HCT116 (cell line): ENCODE data around the gene PIMREG. TPM values are rescaled to one million over a fixed set of nuclear protein-coding genes. Genes with fewer than 3 reads are reported as not detected.

ENCODE experiments used
- ATAC-seq: fragments of 200-7000 bp; cut with Tn5 transposase; 2 replicates; pipeline ENCODE4 v1.9.1; 2020; ENCODE audit warnings: mild to moderate bottlenecking, moderate library complexity
- BruUV-seq: library from RNA; stranded (reverse); fragments of 400-500 nt; replicated peaks from 2 replicates; lab custom pipeline; 2021; lab: Mats Ljungman, UMichigan
- CTCF ChIA-PET: fragments of 300-600 bp; sonication (Branson Sonifier 250); formaldehyde crosslinking; loops from one replicate; lab custom pipeline; 2021; ENCODE audit warnings: antibody characterized with exemption; lab: Charles Lee
- POLR2A ChIA-PET: fragments of 300-600, 350-600 bp; sonication (Branson Sonifier 250); formaldehyde crosslinking; loops from one replicate; lab custom pipeline; 2021; ENCODE audit warnings: antibody characterized with exemption; lab: Charles Lee
- RAD21 ChIA-PET, 2 experiments: fragments of 300-600 bp; sonication (Branson Sonifier 250); formaldehyde crosslinking; loops; one replicate each; lab custom pipeline; 2023; ENCODE audit warnings: low total read pairs in 2 of 2; ENCODE audit not compliant: uncharacterized antibody in 2 of 2, unreplicated experiment in 2 of 2, low non-redundant PET in 1 of 2; lab: Charles Lee
- DNase-seq: peaks from one replicate; pipeline ENCODE4 v3.0.0-alpha.2; 2010; ENCODE audit warnings: low read depth, low spot score
- H2AFZ ChIP-seq: fragments of 200-600 bp; shearing (Covaris generic), sonication (generic); 2 replicates; pipeline ENCODE4 v1.6.1; 2017; ENCODE audit warnings: low read depth, mixed run types, mixed read lengths, antibody characterized with exemption, low read length; ENCODE audit not compliant: poor library complexity, severe bottlenecking
- H3K27ac ChIP-seq: 2 replicates; pipeline ENCODE4 v1.5.1; 2012; ENCODE audit warnings: low read depth, low read length
- H3K27me3 ChIP-seq: fragments of 200-600 bp; sonication (generic); 2 replicates; pipeline ENCODE4 v1.6.1; 2016; ENCODE audit warnings: mixed run types, low read length, mixed read lengths; ENCODE audit not compliant: insufficient read depth
- H3K36me3 ChIP-seq, 2 experiments: fragments of 200-500 bp in 1 of 2; fragments of 200-600 bp in 1 of 2; sonication (Bioruptor generic) in 1 of 2; sonication (generic) in 1 of 2; 2 replicates each; pipeline versions ENCODE4 v1.5.1 to v1.6.1; 2014 to 2016; ENCODE audit warnings: low read length in 2 of 2, inconsistent platforms in 1 of 2, mixed read lengths in 1 of 2, mixed run types in 1 of 2; ENCODE audit not compliant: insufficient read depth in 2 of 2, control insufficient read depth in 1 of 2
- H3K4me1 ChIP-seq, 2 experiments: fragments of 200-600 bp in 1 of 2; sonication (generic) in 1 of 2; 2 replicates each; pipeline versions ENCODE4 v1.5.1 to v1.6.1; 2012 to 2017; ENCODE audit warnings: low read length in 2 of 2, inconsistent platforms in 1 of 2, mild to moderate bottlenecking in 1 of 2, mixed read lengths in 1 of 2, mixed run types in 1 of 2, moderate library complexity in 1 of 2; ENCODE audit not compliant: insufficient read depth in 2 of 2, control insufficient read depth in 1 of 2
- H3K4me2 ChIP-seq: fragments of 200-600 bp; sonication (generic); 2 replicates; pipeline ENCODE4 v1.6.1; 2017; ENCODE audit warnings: mixed run types, low read length, mixed read lengths
- H3K4me3 ChIP-seq, 2 experiments: fragments of 200-600 bp in 1 of 2; sonication (generic) in 1 of 2; replicated peaks in 1 of 2; 2 replicates each; pipeline ENCODE4 v1.5.1; 2011 to 2016; ENCODE audit warnings: low read length in 2 of 2, control low read depth in 1 of 2, low read depth in 1 of 2, mild to moderate bottlenecking in 1 of 2, mixed read lengths in 1 of 2, mixed run types in 1 of 2
- H3K79me2 ChIP-seq: fragments of 200-600 bp; sonication (generic); 2 replicates; pipeline ENCODE4 v1.6.1; 2017; ENCODE audit warnings: mild to moderate bottlenecking, mixed run types, low read length, moderate library complexity, mixed read lengths; ENCODE audit not compliant: insufficient read depth
- H3K9ac ChIP-seq: fragments of 200-600 bp; sonication (generic); 2 replicates; pipeline ENCODE4 v1.6.1; 2016; ENCODE audit warnings: low read length, mixed read lengths
- H3K9me2 ChIP-seq: fragments of 200-600 bp; sonication (generic), shearing (Covaris generic); 2 replicates; pipeline ENCODE4 v1.6.1; 2017; ENCODE audit warnings: mixed run types, mild to moderate bottlenecking, moderate library complexity; ENCODE audit not compliant: insufficient read depth
- H3K9me3 ChIP-seq, 2 experiments: fragments of 200-500 bp in 1 of 2; fragments of 200-600 bp in 1 of 2; sonication (Bioruptor generic) in 1 of 2; sonication (generic) in 1 of 2; 2 replicates each; pipeline ENCODE4 v1.6.1; 2014 to 2017; ENCODE audit warnings: low read length in 2 of 2, mixed read lengths in 2 of 2, inconsistent platforms in 1 of 2, low read depth in 1 of 2, mild to moderate bottlenecking in 1 of 2, mixed run types in 1 of 2, moderate library complexity in 1 of 2; ENCODE audit not compliant: control insufficient read depth in 1 of 2, insufficient read depth in 1 of 2
- H4K20me1 ChIP-seq: fragments of 200-600 bp; sonication (generic), shearing (Covaris generic); 2 replicates; pipeline ENCODE4 v1.6.1; 2017; ENCODE audit warnings: mixed run types, mild to moderate bottlenecking, moderate library complexity; ENCODE audit not compliant: insufficient read depth
- FOSL1 ChIP-seq: IDR thresholded peaks from 2 replicates; pipeline ENCODE4 v1.6.1; 2012; ENCODE audit warnings: low read depth
- POLR2A ChIP-seq: IDR thresholded peaks from 2 replicates; pipeline ENCODE4 v1.7.0; 2011; ENCODE audit warnings: borderline replicate concordance; ENCODE audit not compliant: insufficient read depth, insufficient read length; ENCODE audit errors: extremely low read depth
- POLR2AphosphoS5 ChIP-seq: IDR thresholded peaks from 2 replicates; pipeline ENCODE4 v1.6.1; 2011; ENCODE audit warnings: mild to moderate bottlenecking, low read depth, low read length, moderate library complexity
- SIN3A ChIP-seq: IDR thresholded peaks from 2 replicates; pipeline ENCODE4 v1.6.1; 2012; ENCODE audit warnings: low read depth
- SRF ChIP-seq: IDR thresholded peaks from 2 replicates; pipeline ENCODE4 v1.6.1; 2012; ENCODE audit warnings: low read depth
- TCF7L2 ChIP-seq: IDR thresholded peaks from 2 replicates; pipeline ENCODE4 v1.7.0; 2011; ENCODE audit warnings: borderline replicate concordance, inconsistent platforms; ENCODE audit not compliant: insufficient read depth, insufficient read length; ENCODE audit errors: extremely low read depth
- ZNF274 ChIP-seq: fragments of 200-500 bp; sonication (Bioruptor generic); IDR thresholded peaks from 2 replicates; pipeline ENCODE4 v1.6.1; 2014; ENCODE audit warnings: mild to moderate bottlenecking, low read depth, low read length, inconsistent platforms
- intact Hi-C: fragments of 100-400 bp; cut with micrococcal nuclease; formaldehyde crosslinking; loops from 2 replicates; pipeline ENCODE4 v1.10.0; 2022
- total RNA-seq: library from RNA; stranded (reverse); gene quantifications from one replicate; pipeline ENCODE4 v1.2.1, GENCODE V29; 2021; ENCODE audit not compliant: unreplicated experiment
- TF ChIP-seq, protein P1 (sequence below): IDR thresholded peaks from 2 replicates; pipeline ENCODE4 v1.6.1; 2012
- TF ChIP-seq, protein P2 (sequence below): IDR thresholded peaks from 2 replicates; pipeline ENCODE4 v1.6.1; 2012
- TF ChIP-seq, protein P3 (sequence below), 3 experiments: fragments of 200-600 bp in 1 of 3; sonication (generic) in 1 of 3; IDR thresholded peaks in 2 of 3; conservative IDR thresholded peaks in 1 of 3; 2 replicates each; pipeline ENCODE4 v1.5.1; 2012 to 2017; ENCODE audit warnings: low read depth in 2 of 3, low read length in 2 of 3, antibody characterized with exemption in 1 of 3, borderline replicate concordance in 1 of 3, control low read depth in 1 of 3, mild to moderate bottlenecking in 1 of 3, mixed read lengths in 1 of 3, mixed run types in 1 of 3, moderate library complexity in 1 of 3; ENCODE audit not compliant: insufficient read depth in 1 of 3

PIMREG gene
- total RNA-seq, 1 experiment from 2014 or later: 57.0 TPM

GRCh38 chr17:6457688-6458459, 13.6 kb downstream of the PIMREG start:
- H3K36me3 ChIP-seq: no peaks in the 10 kb centered on the region
- peak overlapping the region; percentile 49; the same call in 1 of the 2 replicates for H3K4me2 ChIP-seq
- TF ChIP-seq SIN3A (no peak), POLR2A (no peak), SRF (no peak), TCF7L2 (no peak), POLR2AphosphoS5 (no peak), FOSL1 (no peak), ZNF274 (no peak)
- TF ChIP-seq, protein P1, sequence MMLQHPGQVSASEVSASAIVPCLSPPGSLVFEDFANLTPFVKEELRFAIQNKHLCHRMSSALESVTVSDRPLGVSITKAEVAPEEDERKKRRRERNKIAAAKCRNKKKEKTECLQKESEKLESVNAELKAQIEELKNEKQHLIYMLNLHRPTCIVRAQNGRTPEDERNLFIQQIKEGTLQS: no peak
- TF ChIP-seq, protein P2, sequence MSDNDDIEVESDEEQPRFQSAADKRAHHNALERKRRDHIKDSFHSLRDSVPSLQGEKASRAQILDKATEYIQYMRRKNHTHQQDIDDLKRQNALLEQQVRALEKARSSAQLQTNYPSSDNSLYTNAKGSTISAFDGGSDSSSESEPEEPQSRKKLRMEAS: no peak
- TF ChIP-seq, protein P3, sequence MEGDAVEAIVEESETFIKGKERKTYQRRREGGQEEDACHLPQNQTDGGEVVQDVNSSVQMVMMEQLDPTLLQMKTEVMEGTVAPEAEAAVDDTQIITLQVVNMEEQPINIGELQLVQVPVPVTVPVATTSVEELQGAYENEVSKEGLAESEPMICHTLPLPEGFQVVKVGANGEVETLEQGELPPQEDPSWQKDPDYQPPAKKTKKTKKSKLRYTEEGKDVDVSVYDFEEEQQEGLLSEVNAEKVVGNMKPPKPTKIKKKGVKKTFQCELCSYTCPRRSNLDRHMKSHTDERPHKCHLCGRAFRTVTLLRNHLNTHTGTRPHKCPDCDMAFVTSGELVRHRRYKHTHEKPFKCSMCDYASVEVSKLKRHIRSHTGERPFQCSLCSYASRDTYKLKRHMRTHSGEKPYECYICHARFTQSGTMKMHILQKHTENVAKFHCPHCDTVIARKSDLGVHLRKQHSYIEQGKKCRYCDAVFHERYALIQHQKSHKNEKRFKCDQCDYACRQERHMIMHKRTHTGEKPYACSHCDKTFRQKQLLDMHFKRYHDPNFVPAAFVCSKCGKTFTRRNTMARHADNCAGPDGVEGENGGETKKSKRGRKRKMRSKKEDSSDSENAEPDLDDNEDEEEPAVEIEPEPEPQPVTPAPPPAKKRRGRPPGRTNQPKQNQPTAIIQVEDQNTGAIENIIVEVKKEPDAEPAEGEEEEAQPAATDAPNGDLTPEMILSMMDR (IDR thresholded peaks at IDR 0.05 in 2 of 3, conservative IDR thresholded peaks at IDR 0.05 in 1 of 3; ENCODE audit: borderline replicate concordance in 1 of 3, insufficient read depth in 1 of 3, low read depth in 2 of 3, low read length in 2 of 3): no peak
- TF ChIP-seq, all 23 proteins: peak for 0
- no peaks in the 10 kb centered on the region for H3K9me3 ChIP-seq
- H3K9me2 ChIP-seq: no peaks in the 10 kb centered on the region
- peaks cover 5 to 21% of the 10 kb centered on the region in 2 experiments for H3K4me1 ChIP-seq
- H3K9ac ChIP-seq: no peak overlapping the region
- ATAC-seq (0 out of 2 replicates have a peak, but pooled peaks have one; percentile 12), DNase-seq (no peak)
- no peak overlapping the region for H3K27ac ChIP-seq
- intact Hi-C loops: no loop called here
- no peaks in the 10 kb centered on the region for H3K27me3 ChIP-seq
- no peak overlapping the region for H2AFZ ChIP-seq
- no peaks in the 10 kb centered on the region for H3K79me2 ChIP-seq
- no peak overlapping the region for H3K4me3 ChIP-seq
- H4K20me1 ChIP-seq: no peaks in the 10 kb centered on the region
- ChIA-PET RAD21 (no interaction called here), CTCF (no interaction called here), POLR2A (no interaction called here)
- BruUV-seq: no TSS peak
